GM21528 (cell line): ENCODE measurements around the gene ZNF493.

ENCODE experiments used
- ATAC-seq: cut with Tn5 transposase; IDR thresholded peaks from one replicate; pipeline ENCODE4 v1.9.1; 2021; ENCODE audit warnings: mild to moderate bottlenecking, moderate library complexity; ENCODE audit not compliant: unreplicated experiment, low FRiP score

The ZNF493 gene

GRCh38 chr19:21396893-21397572 is at the start of gene ZNF493:
Gene ZNF493 (plus strand): TSS chr19:21397133. CDS start chr19:21397238, 105 bp downstream.
- peak; percentile 99 for ATAC-seq

GRCh38 chr19:21352830-21353229 is 44.1 kb upstream of the ZNF493 start:
- no peak for ATAC-seq

GRCh38 chr19:21358768-21359451 is 38.0 kb upstream of the ZNF493 start, which contains the start of gene ZNF738:
Gene ZNF738 (plus strand): TSS chr19:21359000. CDS start chr19:21359141, 141 bp downstream.
- peak; percentile 94 for ATAC-seq

- ATAC-seq: no peak
These were observed 34.6 kb upstream of the ZNF493 start for GRCh38 chr19:21362291-21362690.

- ATAC-seq: no peak
These were observed 12.9 kb upstream of the ZNF493 start for GRCh38 chr19:21383980-21384582.

GRCh38 chr19:21396121-21396520 is 812 bp upstream of the ZNF493 start:
- ATAC-seq: no peak

- ATAC-seq: no peak
These were observed 1.9 kb downstream of the ZNF493 start for GRCh38 chr19:21398851-21399250.

- ATAC-seq: no peak
These were observed 5.5 kb downstream of the ZNF493 start for GRCh38 chr19:21402303-21402985.

GRCh38 chr19:21410166-21410565 is 13.2 kb downstream of the ZNF493 start:
- ATAC-seq: no peak

GRCh38 chr19:21422244-21422643 is 25.3 kb downstream of the ZNF493 start:
- ATAC-seq: no peak

GRCh38 chr19:21423057-21424041 is 26.4 kb downstream of the ZNF493 start:
- ATAC-seq: no peak

- ATAC-seq: no peak
These were observed 33.7 kb downstream of the ZNF493 start for GRCh38 chr19:21430675-21431074.

GRCh38 chr19:21432590-21432989 is 35.7 kb downstream of the ZNF493 start:
- no peak for ATAC-seq

GRCh38 chr19:21434516-21434915 is 37.6 kb downstream of the ZNF493 start:
- ATAC-seq: no peak

GRCh38 chr19:21434967-21435544 is 38.1 kb downstream of the ZNF493 start:
- no peak for ATAC-seq

GRCh38 chr19:21439201-21439751 is 42.3 kb downstream of the ZNF493 start:
- ATAC-seq: no peak

GRCh38 chr19:21440321-21440720 is 43.4 kb downstream of the ZNF493 start:
- ATAC-seq: no peak

- ATAC-seq: no peak
These were observed 54.3 kb downstream of the ZNF493 start for GRCh38 chr19:21451187-21451586.

- no peak for ATAC-seq
These were observed 58.0 kb downstream of the ZNF493 start for GRCh38 chr19:21454901-21455300.
